Glutamatergic neuron (in vitro differentiated cells): ENCODE measurements around the gene TBL1XR1. TPM values are rescaled to one million over a fixed set of nuclear protein-coding genes. Genes with fewer than 3 reads are reported as not detected.
A peak's percentile ranks its signal among the peaks of the same experiment; 100 is the strongest.

Experiments used
- DNase-seq: peaks from one replicate; pipeline ENCODE4 v3.0.0; 2022
- H3K27ac Mint-ChIP-seq: one replicate; pipeline ENCODE4 v1.8.0; 2020; ENCODE audit warnings: mild to moderate bottlenecking, mixed read lengths, inconsistent platforms; ENCODE audit not compliant: unreplicated experiment
- H3K27me3 Mint-ChIP-seq: one replicate; pipeline ENCODE4 v1.8.0; 2020; ENCODE audit warnings: mild to moderate bottlenecking, moderate library complexity, mixed read lengths, inconsistent platforms; ENCODE audit not compliant: unreplicated experiment
- H3K36me3 Mint-ChIP-seq: one replicate; pipeline ENCODE4 v1.8.0; 2020; ENCODE audit warnings: mild to moderate bottlenecking, mixed read lengths, inconsistent platforms; ENCODE audit not compliant: unreplicated experiment
- H3K4me1 Mint-ChIP-seq: one replicate; pipeline ENCODE4 v1.8.0; 2020; ENCODE audit warnings: mild to moderate bottlenecking, low read depth, mixed read lengths, inconsistent platforms; ENCODE audit not compliant: unreplicated experiment
- H3K4me3 Mint-ChIP-seq: one replicate; pipeline ENCODE4 v1.8.0; 2020; ENCODE audit warnings: mild to moderate bottlenecking, mixed read lengths, inconsistent platforms; ENCODE audit not compliant: unreplicated experiment
- H3K9me3 Mint-ChIP-seq: one replicate; pipeline ENCODE4 v1.8.0; 2020; ENCODE audit warnings: mild to moderate bottlenecking, moderate library complexity, mixed read lengths, inconsistent platforms; ENCODE audit not compliant: unreplicated experiment
- total RNA-seq: library from RNA; stranded (reverse); fragmentation: NEBNext Ultra II Directional; extraction: Animal tissue kit (Norgen Biotek cat#: 25700); gene quantifications from one replicate; pipeline ENCODE4 v1.2.1, GENCODE V29; 2021; ENCODE audit not compliant: unreplicated experiment
- TF ChIP-seq, protein P1 (sequence below): fragments of 200-600 bp; sonication (generic); IDR thresholded peaks from one replicate; pipeline ENCODE4 v1.5.0; 2021; ENCODE audit not compliant: partially characterized antibody, unreplicated experiment

The TBL1XR1 gene
- total RNA-seq, 1 donor from 2014 or later = 101 TPM

DNA sequence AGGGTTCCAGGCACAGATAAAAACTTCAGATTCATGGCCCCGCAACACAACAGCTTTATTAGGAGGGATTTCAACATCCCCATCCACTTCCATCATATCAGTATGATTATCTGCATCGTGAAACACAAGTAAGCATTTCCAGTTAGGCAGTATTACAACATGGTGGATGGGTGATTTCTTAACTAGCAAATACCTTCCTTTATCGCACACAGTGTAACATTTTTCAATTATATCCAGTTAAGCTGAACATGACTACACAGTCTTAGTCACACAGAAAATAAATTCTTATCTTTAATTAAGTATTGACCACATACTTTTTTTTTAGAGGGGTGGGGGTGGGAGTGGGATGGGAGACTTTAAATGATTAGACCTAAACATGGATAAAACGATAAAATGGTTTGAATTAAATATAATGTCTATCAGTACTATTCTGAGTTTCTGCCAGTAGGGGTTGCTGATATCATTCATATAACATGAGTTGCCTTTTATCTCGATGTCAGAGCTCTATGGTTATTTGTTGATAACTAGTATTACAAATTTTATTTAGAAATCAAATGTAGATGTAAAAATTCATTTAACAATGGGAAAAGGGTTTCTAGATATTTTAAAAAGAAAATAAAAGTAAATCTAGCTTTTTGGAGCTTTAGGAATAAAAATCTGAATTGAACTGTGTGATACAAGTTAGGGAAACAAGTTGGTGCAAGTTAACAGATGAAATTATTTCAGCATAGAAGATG is 146.6 kb downstream of the TBL1XR1 start:
- TF ChIP-seq, protein P1, sequence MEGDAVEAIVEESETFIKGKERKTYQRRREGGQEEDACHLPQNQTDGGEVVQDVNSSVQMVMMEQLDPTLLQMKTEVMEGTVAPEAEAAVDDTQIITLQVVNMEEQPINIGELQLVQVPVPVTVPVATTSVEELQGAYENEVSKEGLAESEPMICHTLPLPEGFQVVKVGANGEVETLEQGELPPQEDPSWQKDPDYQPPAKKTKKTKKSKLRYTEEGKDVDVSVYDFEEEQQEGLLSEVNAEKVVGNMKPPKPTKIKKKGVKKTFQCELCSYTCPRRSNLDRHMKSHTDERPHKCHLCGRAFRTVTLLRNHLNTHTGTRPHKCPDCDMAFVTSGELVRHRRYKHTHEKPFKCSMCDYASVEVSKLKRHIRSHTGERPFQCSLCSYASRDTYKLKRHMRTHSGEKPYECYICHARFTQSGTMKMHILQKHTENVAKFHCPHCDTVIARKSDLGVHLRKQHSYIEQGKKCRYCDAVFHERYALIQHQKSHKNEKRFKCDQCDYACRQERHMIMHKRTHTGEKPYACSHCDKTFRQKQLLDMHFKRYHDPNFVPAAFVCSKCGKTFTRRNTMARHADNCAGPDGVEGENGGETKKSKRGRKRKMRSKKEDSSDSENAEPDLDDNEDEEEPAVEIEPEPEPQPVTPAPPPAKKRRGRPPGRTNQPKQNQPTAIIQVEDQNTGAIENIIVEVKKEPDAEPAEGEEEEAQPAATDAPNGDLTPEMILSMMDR = peak; percentile 54
- Mint-ChIP-seq H3K4me3 (no peak overlapping the region), H3K27me3 (no peaks in the 10 kb centered on the region), H3K4me1 (peaks cover 6% of the 10 kb centered on the region), H3K27ac (no peak overlapping the region), H3K36me3 (no peaks in the 10 kb centered on the region), H3K9me3 (no peaks in the 10 kb centered on the region)
- no peak for DNase-seq

DNA sequence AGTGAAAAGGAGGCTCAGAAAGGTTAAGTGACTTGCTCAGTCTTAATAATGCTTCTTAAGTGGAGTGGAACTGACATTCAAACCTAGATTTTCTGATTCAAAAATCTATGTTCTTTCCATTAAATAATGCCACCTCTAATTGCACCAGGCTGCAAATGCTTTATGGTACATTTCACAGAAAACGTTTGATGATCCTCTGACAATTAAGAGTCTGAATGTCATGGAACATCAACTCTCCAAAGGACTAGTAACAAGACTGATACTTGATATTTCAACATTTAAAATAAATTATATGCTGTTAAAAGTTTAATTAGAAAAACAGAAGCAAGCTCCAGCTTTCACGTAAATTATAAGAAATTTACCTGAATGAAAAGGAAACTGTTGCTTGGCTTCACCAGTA is 151.5 kb downstream of the TBL1XR1 start:
- TF ChIP-seq, protein P1 = no peak
- Mint-ChIP-seq H3K36me3 (peaks cover 5% of the 10 kb centered on the region), H3K4me3 (no peak overlapping the region), H3K27me3 (no peaks in the 10 kb centered on the region), H3K27ac (no peak overlapping the region), H3K4me1 (peaks cover 6% of the 10 kb centered on the region), H3K9me3 (no peaks in the 10 kb centered on the region)
- no peak for DNase-seq

DNA sequence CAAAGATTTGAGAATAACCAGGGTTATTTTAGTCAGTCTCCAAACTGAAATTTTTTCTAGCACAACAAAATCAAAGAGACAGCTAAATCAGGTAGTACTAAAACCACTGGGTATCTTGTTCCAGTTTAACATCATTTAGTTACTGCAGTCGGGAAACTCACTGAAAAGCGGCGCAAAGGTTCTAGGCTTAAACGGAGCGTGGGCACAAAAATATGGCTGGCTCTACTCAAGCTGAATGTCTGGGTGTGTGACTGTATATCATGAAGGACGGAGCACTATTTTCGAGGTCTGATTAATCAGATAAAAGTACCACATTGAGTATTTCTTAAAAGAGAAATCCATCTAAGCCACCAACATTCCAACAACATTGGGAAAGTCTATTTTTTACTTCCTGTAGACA is 152.1 kb downstream of the TBL1XR1 start:
- Mint-ChIP-seq H3K9me3 (no peaks in the 10 kb centered on the region), H3K4me1 (peaks cover 6% of the 10 kb centered on the region), H3K4me3 (no peak overlapping the region), H3K36me3 (peaks cover 5% of the 10 kb centered on the region), H3K27ac (no peak overlapping the region), H3K27me3 (no peaks in the 10 kb centered on the region)
- no peak for DNase-seq
- TF ChIP-seq, protein P1 = no peak

DNA sequence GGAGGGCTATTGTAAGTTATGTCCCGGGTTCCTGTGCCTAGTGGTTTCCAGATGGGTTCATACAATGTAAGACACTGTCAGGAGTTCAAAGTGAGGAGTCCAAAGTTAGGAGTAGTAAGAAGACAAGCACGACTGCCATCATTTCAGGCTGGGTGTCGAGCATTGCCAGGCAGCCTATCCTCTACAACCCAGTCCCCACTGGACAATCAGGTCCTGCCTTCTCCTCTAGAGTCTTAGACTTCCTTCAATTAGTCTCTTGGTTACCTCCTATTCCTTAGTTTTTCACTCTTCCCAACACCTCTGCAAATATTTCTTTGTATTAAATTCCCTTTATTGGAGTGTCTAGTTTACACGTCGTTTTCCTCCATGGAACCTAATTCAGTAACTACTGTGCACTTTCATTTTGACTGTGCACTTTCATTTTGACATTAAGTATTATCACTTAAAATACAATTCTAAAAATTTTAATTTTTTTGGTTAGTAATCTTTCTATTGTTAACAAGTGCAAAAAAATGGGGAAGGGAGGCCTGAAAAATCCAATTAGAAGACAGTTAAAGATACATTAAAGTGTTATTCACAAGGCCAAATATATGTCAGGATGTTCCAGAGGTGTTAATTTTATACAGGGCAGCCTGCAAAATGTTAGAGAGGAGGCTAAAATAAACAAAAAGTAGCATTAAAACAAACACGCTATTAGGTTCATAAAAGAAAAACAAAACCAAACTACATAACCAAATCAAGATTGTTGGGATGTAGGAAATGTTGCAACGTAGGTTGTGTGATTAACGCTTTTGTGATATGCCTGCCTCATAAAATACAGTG is 155.3 kb downstream of the TBL1XR1 start:
- Mint-ChIP-seq H3K9me3 (no peaks in the 10 kb centered on the region), H3K4me3 (no peak overlapping the region), H3K27ac (no peak overlapping the region), H3K36me3 (peaks cover 9% of the 10 kb centered on the region), H3K4me1 (peaks cover 6% of the 10 kb centered on the region), H3K27me3 (no peaks in the 10 kb centered on the region)
- DNase-seq = no peak
- TF ChIP-seq, protein P1 = no peak
